ENCODE measurements around the gene PRSS27.
"Not testable (repeated sequence)": the region's sequence is repeated elsewhere in the genome, so short reads cannot be mapped to it uniquely, and the experiment has no call there.

The PRSS27 gene

GRCh38 chr16:2707368-2708289 is 12.4 kb downstream of the PRSS27 start:
- DNase-seq: no peak

GRCh38 chr16:2706611-2707311 is 13.3 kb downstream of the PRSS27 start:
- DNase-seq: no peak

GRCh38 chr16:2706085-2706484 is 13.9 kb downstream of the PRSS27 start:
- DNase-seq: no peak

- DNase-seq: no peak
Observed at GRCh38 chr16:2705351-2705750, 14.7 kb downstream of the PRSS27 start.

- DNase-seq: no peak
Observed at GRCh38 chr16:2704983-2705275, 15.1 kb downstream of the PRSS27 start.

GRCh38 chr16:2704166-2704982 is 15.7 kb downstream of the PRSS27 start:
- no peak for DNase-seq

- no peak for DNase-seq
Observed at GRCh38 chr16:2702871-2703745, 16.9 kb downstream of the PRSS27 start.

GRCh38 chr16:2702438-2702825 is 17.6 kb downstream of the PRSS27 start:
- no peak for DNase-seq

GRCh38 chr16:2701713-2702437 is 18.1 kb downstream of the PRSS27 start:
- DNase-seq: no peak

- DNase-seq: no peak
Observed at GRCh38 chr16:2701272-2701671, 18.8 kb downstream of the PRSS27 start.

GRCh38 chr16:2700786-2701185 is 19.2 kb downstream of the PRSS27 start:
- no peak for DNase-seq

- DNase-seq: no peak
Observed at GRCh38 chr16:2699791-2700600, 20.0 kb downstream of the PRSS27 start.

- DNase-seq: no peak
Observed at GRCh38 chr16:2698965-2699750, 20.9 kb downstream of the PRSS27 start.

- DNase-seq: no peak
Observed at GRCh38 chr16:2698103-2698870, 21.7 kb downstream of the PRSS27 start.

- no peak for DNase-seq
Observed at GRCh38 chr16:2697401-2697948, 22.5 kb downstream of the PRSS27 start.

- not testable (repeated sequence) for DNase-seq
Observed at GRCh38 chr16:2696601-2697250, 23.3 kb downstream of the PRSS27 start.

- DNase-seq: no peak
Observed at GRCh38 chr16:2692948-2693651, 26.9 kb downstream of the PRSS27 start.

Measured in stimulated activated CD4-positive, alpha-beta T cell treated with anti-CD3 and anti-CD28 coated beads, Interleukin-2, amount 100 ng/mL, for 24 hours (primary cell).